KOPT-K1 (cell line): ENCODE data around the gene MAML3.

Experiments used
- H3K27ac ChIP-seq: fragments of 200-600 bp; sonication (generic); 2 replicates; pipeline ENCODE4 v1.5.1; 2016; ENCODE audit warnings: antibody characterized with exemption, mild to moderate bottlenecking, low read depth, low read length; ENCODE audit not compliant: poor library complexity, severe bottlenecking
- H3K36me3 ChIP-seq: fragments of 200-600 bp; sonication (generic); 2 replicates; pipeline ENCODE4 v1.5.1; 2017; ENCODE audit warnings: antibody characterized with exemption, mild to moderate bottlenecking, low read length, moderate library complexity; ENCODE audit not compliant: insufficient read depth
- H3K9me3 ChIP-seq: fragments of 200-600 bp; sonication (generic); 2 replicates; pipeline ENCODE4 v1.5.1; 2017; ENCODE audit warnings: antibody characterized with exemption, low read length, mild to moderate bottlenecking; ENCODE audit not compliant: insufficient read depth, poor library complexity, severe bottlenecking

The MAML3 gene

DNA sequence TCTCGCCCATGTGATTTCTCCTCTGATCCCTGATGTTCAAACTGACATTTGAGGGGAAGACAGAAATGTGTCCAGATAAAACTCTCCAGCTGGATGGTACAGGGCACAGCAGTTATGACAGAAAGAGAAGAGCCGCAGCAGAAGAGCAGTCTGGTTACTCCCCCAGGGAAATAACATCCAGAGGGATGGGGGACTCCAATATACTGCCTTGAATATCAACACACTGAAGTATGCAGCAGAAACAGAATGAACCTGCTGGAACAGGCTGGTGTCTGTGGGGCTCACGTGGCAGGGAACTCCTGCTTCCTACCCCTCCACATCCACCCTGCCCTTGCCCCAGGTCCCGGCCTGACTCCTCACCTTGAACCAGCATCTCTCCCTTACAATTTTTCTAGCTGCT, 394.9 kb downstream of the MAML3 start:
- no peak overlapping the region for H3K27ac ChIP-seq
- H3K9me3 ChIP-seq: no peaks in the 10 kb centered on the region
- H3K36me3 ChIP-seq: no peaks in the 10 kb centered on the region

DNA sequence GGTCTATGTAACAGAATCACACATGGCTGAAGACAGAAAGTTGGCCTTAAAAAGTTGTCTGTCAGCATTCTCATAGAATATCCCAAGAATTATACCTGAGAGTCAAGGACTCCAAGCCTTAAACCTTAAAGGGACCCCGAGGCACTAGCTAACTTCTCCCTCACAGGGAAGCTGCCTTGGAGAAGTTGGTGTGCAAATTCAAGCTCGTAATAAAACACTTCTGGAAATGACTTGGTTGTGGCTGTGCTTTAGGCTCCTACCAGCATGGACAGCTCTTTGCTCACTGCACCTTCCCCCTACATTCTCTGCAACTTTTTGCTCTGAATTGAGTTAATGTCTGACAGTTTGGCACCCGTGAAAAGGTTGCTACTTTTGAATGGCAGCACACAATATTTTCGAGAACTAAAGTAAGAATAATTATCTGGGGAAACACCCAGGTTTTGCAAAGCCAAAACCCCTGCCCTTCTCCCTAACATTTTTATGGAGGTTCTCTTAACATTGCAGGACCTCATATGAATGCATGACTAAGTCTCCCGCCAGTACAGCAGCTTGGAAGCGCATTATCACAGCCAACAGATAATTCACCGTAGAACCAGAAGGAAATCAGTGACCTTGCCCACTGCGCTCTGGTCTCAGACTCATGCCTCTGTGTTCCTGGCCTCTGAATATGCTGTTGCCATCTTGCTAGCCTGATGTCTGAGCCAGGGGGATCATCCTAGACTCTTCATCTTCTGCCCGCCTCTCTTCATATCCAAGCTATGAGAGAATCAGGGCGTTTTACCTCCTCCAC, 397.4 kb downstream of the MAML3 start:
- Histone ChIP-seq H3K27ac (no peak overlapping the region), H3K36me3 (no peaks in the 10 kb centered on the region), H3K9me3 (no peaks in the 10 kb centered on the region)

DNA sequence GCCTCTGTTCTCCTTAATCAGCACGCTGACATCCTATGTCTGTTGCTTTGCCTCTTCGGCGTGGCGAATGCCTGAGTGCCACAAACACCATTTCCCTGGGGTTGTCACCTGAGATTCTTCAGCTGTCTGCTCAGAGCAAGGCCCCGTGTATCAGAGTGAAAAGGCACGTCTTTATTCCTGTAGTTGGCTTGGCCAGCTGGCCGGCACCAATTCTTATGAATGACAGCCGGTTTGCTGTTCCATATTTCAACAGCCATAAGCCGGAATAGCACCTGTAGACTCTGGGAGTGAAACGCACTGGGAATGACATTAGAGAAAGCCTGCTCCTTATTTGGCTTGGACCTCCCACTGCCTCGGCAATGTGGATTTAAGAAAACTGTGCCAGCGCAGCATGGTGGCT, 399.0 kb downstream of the MAML3 start:
- Histone ChIP-seq H3K9me3 (no peaks in the 10 kb centered on the region), H3K36me3 (no peaks in the 10 kb centered on the region), H3K27ac (no peak overlapping the region)

DNA sequence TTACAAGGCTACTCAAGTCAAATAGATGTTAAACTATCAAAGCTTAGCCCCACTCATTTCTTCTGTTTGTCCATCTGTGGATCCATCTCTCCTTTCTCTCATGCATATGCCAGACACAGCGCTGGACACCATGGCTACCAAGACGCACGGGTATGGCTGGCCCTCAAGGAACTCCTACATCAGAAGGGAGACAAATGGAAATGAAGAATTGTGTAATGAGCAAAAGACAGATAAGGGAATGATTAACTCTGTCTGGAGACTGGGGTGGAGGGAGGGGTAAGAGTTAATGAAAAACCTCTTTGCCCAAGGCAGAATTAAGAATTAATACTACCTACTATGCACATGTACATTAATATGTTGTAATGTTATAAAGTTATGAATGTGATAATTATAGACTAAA, 400.3 kb downstream of the MAML3 start:
- H3K9me3 ChIP-seq: no peaks in the 10 kb centered on the region
- H3K27ac ChIP-seq: no peak overlapping the region
- no peaks in the 10 kb centered on the region for H3K36me3 ChIP-seq

DNA sequence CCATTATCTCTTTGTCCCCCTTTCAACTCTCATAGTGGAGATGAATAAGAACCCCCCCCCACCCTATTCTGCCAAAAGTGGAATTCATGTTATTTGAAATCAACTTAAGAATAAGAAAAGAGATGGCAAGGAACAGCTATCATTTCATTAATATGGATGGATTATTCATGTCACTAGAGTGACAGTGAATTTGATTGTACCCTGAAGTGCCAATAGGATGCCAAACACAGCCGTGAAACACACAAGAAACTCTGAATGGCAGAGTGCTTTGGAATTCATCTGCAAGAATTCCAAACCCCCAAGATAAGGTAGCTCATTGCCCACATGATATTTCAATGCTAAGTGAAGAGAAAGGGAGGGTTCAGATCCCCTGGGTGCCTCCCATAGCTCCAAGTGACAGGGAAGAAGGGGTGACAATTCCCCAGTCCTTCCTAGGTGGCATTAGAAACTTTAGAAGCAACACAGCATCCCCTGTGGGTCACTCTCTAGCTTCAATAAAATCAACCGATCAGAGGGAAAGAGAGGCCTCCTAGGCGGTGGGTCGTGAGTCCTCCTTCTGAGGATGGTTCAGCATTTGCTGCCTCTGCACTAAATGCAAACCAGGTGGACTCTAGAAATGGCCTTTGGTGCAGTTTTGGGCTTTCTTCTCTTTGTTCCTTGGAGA, 404.0 kb downstream of the MAML3 start:
- Histone ChIP-seq H3K36me3 (no peaks in the 10 kb centered on the region), H3K9me3 (no peaks in the 10 kb centered on the region), H3K27ac (no peak overlapping the region)

DNA sequence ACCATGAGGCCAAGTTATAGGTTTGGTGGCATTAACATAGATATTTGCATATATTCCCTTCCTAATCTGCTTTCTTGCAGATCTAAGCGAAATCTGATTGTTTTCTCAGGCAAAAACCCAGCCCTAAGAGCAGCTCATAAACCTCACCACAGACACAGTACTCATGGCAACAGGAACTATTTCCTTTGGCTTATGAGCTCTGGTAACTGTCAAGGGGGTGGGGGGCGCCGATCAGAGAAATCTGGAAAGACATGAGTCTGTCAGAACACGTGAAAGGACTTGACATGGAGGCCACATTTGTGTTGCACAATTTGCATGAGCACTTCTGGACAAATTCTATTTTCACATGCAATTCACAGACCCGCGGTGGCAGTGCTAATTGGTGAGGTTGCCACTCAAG, 404.6 kb downstream of the MAML3 start:
- Histone ChIP-seq H3K36me3 (no peaks in the 10 kb centered on the region), H3K27ac (no peak overlapping the region), H3K9me3 (no peaks in the 10 kb centered on the region)

DNA sequence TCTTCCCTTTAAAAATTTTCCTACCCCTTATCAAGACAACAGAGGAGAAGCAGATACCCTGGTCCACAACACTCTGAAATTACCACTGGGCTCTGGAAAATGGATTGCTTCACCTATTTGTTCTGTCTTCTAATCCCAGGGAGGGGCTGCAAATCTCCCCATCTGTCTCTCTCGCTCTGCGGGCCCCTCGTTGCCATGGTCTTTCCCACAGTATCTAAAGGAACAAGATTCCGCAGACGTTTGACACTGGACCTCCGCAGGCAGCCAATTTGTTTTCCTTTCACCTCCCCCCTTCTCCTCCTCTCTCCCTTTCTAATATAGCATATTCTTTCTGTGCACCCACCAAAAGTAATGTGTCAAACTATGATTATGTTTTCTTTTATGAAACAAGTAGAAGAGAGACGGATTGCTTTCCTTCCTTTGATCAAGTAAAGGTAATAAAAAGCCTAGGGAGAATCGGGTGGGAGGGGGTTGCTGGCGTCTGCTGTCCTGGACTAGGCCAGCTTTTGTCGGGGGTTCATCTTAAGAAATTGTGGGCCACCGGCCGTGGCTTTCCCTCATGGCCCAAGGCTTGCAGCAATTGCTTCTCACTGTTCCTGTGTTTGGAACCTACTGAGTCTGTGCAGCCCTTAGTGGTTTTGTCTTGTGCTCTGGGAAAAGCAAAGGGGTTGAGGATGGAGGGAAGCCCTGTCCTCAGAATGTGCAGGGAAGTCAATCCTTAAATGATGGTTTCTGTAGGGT, 407.4 kb downstream of the MAML3 start:
- no peaks in the 10 kb centered on the region for H3K9me3 ChIP-seq
- no peaks in the 10 kb centered on the region for H3K36me3 ChIP-seq
- H3K27ac ChIP-seq: no peak overlapping the region

DNA sequence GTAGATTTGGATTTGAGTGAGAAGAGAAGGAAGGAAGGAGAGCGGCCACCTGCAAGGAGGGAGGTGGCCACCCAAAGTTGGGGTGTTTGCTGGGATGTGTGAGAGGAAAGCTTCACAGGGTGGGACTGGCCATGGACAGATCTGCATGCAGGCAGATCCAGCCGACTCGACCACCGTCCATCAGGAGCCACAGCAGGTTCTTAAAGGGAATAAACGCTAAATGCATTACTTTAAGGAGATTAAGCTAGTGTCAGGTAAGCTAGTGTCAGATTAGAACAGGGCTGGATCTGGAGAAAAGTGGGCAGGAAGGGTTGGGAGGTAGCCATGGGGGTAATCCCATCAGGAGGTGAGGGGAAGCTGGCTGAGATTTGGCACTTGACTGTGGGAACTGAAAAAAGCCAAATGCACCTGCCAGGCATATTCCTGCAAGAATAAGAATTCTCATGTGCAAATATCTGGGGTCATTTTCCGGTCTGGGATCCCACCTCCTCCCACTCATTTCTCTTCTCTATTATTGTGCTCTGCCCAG, 408.8 kb downstream of the MAML3 start:
- Histone ChIP-seq H3K36me3 (no peaks in the 10 kb centered on the region), H3K27ac (no peak overlapping the region), H3K9me3 (no peaks in the 10 kb centered on the region)

DNA sequence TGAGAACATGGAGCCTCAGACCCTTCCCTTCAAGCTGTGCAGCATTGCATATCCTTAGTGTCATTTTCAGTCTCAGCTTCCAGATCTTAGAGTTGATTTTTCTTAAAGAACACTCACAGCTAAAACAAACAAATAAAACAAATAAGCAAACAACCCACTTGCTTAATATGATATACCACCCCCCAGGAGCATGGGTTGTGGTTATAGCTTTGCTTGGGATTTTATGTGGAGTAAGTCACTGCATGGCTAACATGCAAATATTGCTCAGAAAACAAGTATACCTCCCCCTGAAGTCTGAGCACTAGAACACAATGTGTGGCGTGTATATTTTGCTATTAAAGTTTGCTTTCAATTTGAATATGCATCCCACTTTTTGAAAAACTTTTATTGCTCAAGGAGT, 409.8 kb downstream of the MAML3 start:
- H3K9me3 ChIP-seq: no peaks in the 10 kb centered on the region
- H3K27ac ChIP-seq: no peak overlapping the region
- H3K36me3 ChIP-seq: no peaks in the 10 kb centered on the region

DNA sequence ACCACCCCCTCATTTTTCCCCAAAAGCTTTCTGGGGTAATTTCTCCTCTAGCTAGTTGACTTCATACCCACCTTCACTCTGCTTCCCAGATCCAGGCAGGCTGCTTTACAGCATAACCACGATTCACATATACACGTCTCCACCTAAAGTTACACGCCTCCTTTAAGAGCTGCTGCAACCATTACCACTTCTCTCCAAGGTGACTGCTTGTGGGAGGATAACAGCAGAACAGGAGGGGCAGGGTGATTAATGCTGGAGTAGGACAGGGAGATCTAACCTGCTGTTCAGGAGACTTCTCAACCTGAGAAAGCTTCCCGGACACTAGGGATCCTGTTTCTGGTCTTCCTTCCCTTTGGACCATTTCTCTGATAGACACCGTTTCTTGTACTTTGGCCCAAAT, 411.0 kb downstream of the MAML3 start:
- H3K36me3 ChIP-seq: no peaks in the 10 kb centered on the region
- no peak overlapping the region for H3K27ac ChIP-seq
- no peaks in the 10 kb centered on the region for H3K9me3 ChIP-seq

DNA sequence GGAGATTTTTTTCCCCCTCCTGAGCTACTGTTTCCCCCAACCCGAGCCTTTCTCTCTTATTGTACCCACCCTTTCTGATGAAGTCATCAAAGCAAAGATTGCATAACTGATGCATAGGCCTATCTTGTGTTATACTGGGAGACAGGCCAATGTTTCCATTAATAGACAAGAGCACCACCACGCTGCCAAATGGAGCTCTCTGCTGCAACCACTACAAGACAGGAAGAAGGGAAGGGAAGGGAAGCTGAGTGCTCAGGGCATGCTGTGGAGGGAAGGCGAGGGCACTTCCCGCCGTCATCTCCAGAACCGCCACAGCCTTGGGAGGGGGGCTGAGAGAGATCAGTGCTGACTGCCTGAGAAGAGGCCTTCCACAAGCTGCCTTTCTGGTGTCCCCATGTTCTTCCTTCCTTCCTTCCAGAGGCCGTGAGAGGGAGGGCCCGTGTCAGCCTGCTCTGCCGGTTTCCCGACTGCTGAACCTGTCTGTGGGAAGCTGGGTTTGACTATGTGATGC, 413.4 kb downstream of the MAML3 start:
- Histone ChIP-seq H3K27ac (no peak overlapping the region), H3K36me3 (no peaks in the 10 kb centered on the region), H3K9me3 (no peaks in the 10 kb centered on the region)

DNA sequence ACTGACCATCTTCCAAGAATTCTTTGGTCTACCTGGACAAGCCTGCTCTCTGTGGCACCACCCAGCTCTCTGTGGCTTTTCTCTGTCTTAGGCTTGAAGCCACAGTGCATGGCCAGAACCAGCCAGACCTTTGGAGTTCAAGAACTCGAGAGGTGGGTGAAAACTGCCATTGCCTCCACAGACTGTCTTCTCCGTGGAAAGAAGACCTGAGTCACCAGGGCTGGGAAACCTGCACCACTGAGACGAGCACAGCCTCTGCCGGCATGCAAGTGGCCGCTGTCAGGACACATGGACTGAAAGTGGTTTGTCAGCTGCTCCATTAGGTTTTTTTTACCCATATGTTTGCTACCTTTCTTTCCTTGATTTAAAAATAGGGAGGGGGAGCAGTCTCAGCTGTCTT, 413.9 kb downstream of the MAML3 start:
- no peaks in the 10 kb centered on the region for H3K9me3 ChIP-seq
- H3K36me3 ChIP-seq: no peaks in the 10 kb centered on the region
- H3K27ac ChIP-seq: no peak overlapping the region

DNA sequence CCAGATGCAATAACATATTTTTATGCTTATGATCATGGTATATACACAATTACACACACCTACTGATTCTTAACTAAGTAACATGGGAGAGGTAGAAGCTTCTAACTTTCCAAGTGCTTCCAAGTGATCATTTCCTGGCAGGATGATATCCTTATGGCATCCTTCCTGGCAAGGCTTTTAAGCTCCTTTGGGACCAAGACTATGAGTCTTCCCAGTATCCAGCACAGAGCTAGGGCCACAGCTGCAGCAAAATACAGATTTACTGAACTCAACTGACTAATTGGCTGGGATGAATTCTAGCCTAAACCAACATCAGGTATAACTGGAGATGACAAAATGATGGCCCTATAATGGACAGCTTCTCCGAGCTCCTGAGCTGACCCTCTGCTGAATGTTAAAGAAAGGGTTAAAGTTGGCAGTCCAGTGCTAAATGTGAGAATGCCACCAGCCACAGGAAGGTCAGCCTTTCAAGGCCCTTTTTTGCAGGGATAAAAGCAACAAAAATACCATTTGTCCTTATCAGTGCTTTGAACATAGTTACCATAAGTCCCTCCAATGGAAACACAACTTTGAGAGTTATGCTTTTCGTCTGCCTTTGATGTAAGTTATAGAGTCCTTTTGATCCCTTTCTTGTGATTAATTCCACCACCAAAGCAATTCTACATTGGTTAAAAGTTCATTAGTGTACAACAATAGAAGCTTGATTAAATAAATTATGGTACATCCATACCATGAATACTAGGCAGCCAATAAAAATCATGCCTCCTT, 415.0 kb downstream of the MAML3 start:
- H3K36me3 ChIP-seq: no peaks in the 10 kb centered on the region
- H3K9me3 ChIP-seq: no peaks in the 10 kb centered on the region
- no peak overlapping the region for H3K27ac ChIP-seq

DNA sequence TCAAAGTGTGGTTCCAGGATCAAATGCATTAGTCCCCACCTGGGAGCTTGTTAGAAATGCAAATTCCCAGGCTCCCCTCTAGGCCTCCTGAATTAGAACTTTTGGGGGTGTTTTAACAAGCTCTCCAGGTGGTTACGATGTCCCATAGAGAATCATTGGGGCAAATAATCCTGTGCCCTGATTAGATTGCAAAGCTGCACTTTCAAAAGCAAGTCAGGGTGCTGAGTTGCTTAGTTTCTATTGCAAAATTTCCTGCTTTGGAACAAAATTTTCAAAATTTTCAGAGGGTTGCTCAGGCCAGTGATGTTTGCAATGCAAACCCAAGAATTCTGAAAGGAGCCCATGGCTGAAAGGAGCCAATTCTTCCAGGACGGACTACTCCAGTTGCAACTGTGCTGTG, 417.3 kb downstream of the MAML3 start:
- H3K9me3 ChIP-seq: no peaks in the 10 kb centered on the region
- H3K27ac ChIP-seq: no peak overlapping the region
- H3K36me3 ChIP-seq: no peaks in the 10 kb centered on the region

DNA sequence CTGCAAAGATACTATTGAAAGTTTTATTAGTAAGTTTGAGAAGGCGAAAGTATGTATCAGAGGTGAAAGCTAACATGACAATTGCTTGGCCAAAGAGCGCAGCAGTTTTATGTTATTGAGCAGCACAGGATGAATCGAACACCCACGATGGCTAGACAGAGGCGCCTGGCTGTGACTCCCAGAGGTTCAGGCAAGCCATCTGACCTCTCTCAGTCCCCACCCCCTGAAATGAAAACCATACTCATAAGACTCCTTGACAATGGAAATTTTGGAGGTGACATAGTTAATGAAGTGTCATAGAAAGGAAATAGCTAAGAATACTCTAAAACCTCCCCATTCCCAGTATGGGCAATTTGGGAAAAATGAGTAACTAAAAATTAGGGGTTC, 417.7 kb downstream of the MAML3 start:
- Histone ChIP-seq H3K36me3 (no peaks in the 10 kb centered on the region), H3K9me3 (no peaks in the 10 kb centered on the region), H3K27ac (no peak overlapping the region)
